Activated CD4-positive, alpha-beta T cell treated with anti-CD3 and anti-CD28 coated beads for 36 hours (primary cell): ENCODE measurements around the gene PLXND1. TPM values are rescaled to one million over a fixed set of nuclear protein-coding genes. Genes with fewer than 3 reads are reported as not detected.
"Not testable (repeated sequence)": the region's sequence is repeated elsewhere in the genome, so short reads cannot be mapped to it uniquely, and the experiment has no call there.

Experiments used
- ATAC-seq: fragments of 200-7000 bp; cut with Tn5 transposase; one replicate; pipeline ENCODE4 v1.10.0; 2021; ENCODE audit warnings: mild to moderate bottlenecking, moderate library complexity
- CTCF ChIA-PET: fragments of 350-600 bp; sonication (Branson Sonifier 250); formaldehyde crosslinking; loops from one replicate; lab custom pipeline; 2021; ENCODE audit warnings: antibody characterized with exemption; lab: Charles Lee
- POLR2A ChIA-PET: fragments of 350-600 bp; sonication (Branson Sonifier 250); formaldehyde crosslinking; loops from one replicate; lab custom pipeline; 2021; ENCODE audit warnings: antibody characterized with exemption, inconsistent platforms; lab: Charles Lee
- DNase-seq: peaks from one replicate; pipeline ENCODE4 v3.0.0-alpha.2; 2020
- H3K27ac Mint-ChIP-seq: one replicate; pipeline ENCODE4 v1.8.0; 2021; ENCODE audit warnings: mixed read lengths
- H3K27me3 Mint-ChIP-seq: one replicate; pipeline ENCODE4 v1.8.0; 2021; ENCODE audit warnings: mixed read lengths
- H3K36me3 Mint-ChIP-seq: one replicate; pipeline ENCODE4 v1.8.0; 2021; ENCODE audit warnings: low read depth, mixed read lengths
- H3K4me1 Mint-ChIP-seq: one replicate; pipeline ENCODE4 v1.8.0; 2021; ENCODE audit warnings: mixed read lengths
- H3K4me3 Mint-ChIP-seq: one replicate; pipeline ENCODE4 v1.8.0; 2021; ENCODE audit warnings: mild to moderate bottlenecking, moderate library complexity, mixed read lengths
- H3K9me3 Mint-ChIP-seq: one replicate; pipeline ENCODE4 v1.8.0; 2021; ENCODE audit warnings: low read depth, mixed read lengths
- intact Hi-C, 2 experiments: fragments of 100-400 bp; cut with DNase I in 1 of 2; cut with micrococcal nuclease in 1 of 2; formaldehyde crosslinking; loops; one replicate each; pipeline versions ENCODE4 v1.14.2 to v1.15.1; 2022 to 2024; cut with DNase I, micrococcal nuclease
- total RNA-seq, 2 experiments: library from RNA; stranded (reverse); gene quantifications; one replicate each; pipeline ENCODE4 v1.2.3, GENCODE V29; 2021

PLXND1 gene
- total RNA-seq, 2 experiments from 2014 or later: 3.1 to 4.6 TPM

- POLR2A ChIA-PET: no interaction called here
- intact Hi-C loops: no loop called here
- H3K36me3 Mint-ChIP-seq: no peaks in the 10 kb centered on the region
- H3K27me3 Mint-ChIP-seq: peaks cover 4% of the 10 kb centered on the region
- ATAC-seq (no peak), DNase-seq (no peak)
- CTCF ChIA-PET: no interaction called here
- no peaks in the 10 kb centered on the region for H3K9me3 Mint-ChIP-seq
- H3K4me3 Mint-ChIP-seq: no peak overlapping the region
- H3K4me1 Mint-ChIP-seq: peaks cover under 1% of the 10 kb centered on the region
- H3K27ac Mint-ChIP-seq: no peak overlapping the region
Measured at GRCh38 chr3:129611812-129612533, 5.5 kb upstream of the PLXND1 start.

- H3K4me1 Mint-ChIP-seq: peaks cover 3% of the 10 kb centered on the region
- H3K36me3 Mint-ChIP-seq: no peaks in the 10 kb centered on the region
- no peaks in the 10 kb centered on the region for H3K9me3 Mint-ChIP-seq
- H3K27me3 Mint-ChIP-seq: peaks cover 6% of the 10 kb centered on the region
- POLR2A ChIA-PET: no interaction called here
- no peak overlapping the region for H3K4me3 Mint-ChIP-seq
- CTCF ChIA-PET: no interaction called here
- DNase-seq (no peak), ATAC-seq (no peak)
- H3K27ac Mint-ChIP-seq: no peak overlapping the region
- intact Hi-C loops: no loop called here
Measured at GRCh38 chr3:129611446-129611800, 4.9 kb upstream of the PLXND1 start.

- ATAC-seq, POLR2A ChIA-PET, DNase-seq, H3K9me3 Mint-ChIP-seq, H3K4me3 Mint-ChIP-seq, CTCF ChIA-PET, H3K27me3 Mint-ChIP-seq, H3K36me3 Mint-ChIP-seq, H3K27ac Mint-ChIP-seq, H3K4me1 Mint-ChIP-seq, intact Hi-C loops: not testable (repeated sequence)
Measured at GRCh38 chr3:129610794-129611445, 4.4 kb upstream of the PLXND1 start.

- ChIA-PET POLR2A (no interaction called here), CTCF (interaction anchor here (0.7 to 0.9 kb wide), 2 partner anchors 12 to 118 kb away, joined by 3 to 4 read pairs; no protein-coding TSS in a partner anchor)
- Mint-ChIP-seq H3K36me3 (no peaks in the 10 kb centered on the region), H3K27me3 (peaks cover 9% of the 10 kb centered on the region), H3K4me1 (peaks cover 6% of the 10 kb centered on the region), H3K4me3 (no peak overlapping the region), H3K27ac (no peak overlapping the region), H3K9me3 (no peaks in the 10 kb centered on the region)
- DNase-seq: no peak
- no peak for ATAC-seq
- intact Hi-C loops: no loop called here
Measured at GRCh38 chr3:129610276-129610675, 3.8 kb upstream of the PLXND1 start.

GRCh38 chr3:129609591-129610182 is 3.2 kb upstream of the PLXND1 start:
- Mint-ChIP-seq H3K36me3 (no peaks in the 10 kb centered on the region), H3K27ac (no peak overlapping the region), H3K27me3 (peaks cover 12% of the 10 kb centered on the region), H3K9me3 (no peaks in the 10 kb centered on the region), H3K4me3 (no peak overlapping the region), H3K4me1 (peaks cover 7% of the 10 kb centered on the region)
- ATAC-seq: no peak
- intact Hi-C loops: loop anchor here (5.0 to 10.0 kb wide), 2 partner anchors 115 to 117 kb away; no protein-coding TSS in a partner anchor
- no peak for DNase-seq
- ChIA-PET CTCF (interaction anchor here (0.7 to 0.9 kb wide), 3 partner anchors 12 to 118 kb away, joined by 3 to 4 read pairs (median 3); no protein-coding TSS in a partner anchor), POLR2A (no interaction called here)

- intact Hi-C loops: loop anchor here (5.0 to 10.0 kb wide), 2 partner anchors 114 to 117 kb away; no protein-coding TSS in a partner anchor
- Mint-ChIP-seq H3K27me3 (peaks cover 16% of the 10 kb centered on the region), H3K27ac (no peak overlapping the region), H3K4me3 (no peak overlapping the region), H3K4me1 (peaks cover 10% of the 10 kb centered on the region), H3K9me3 (no peaks in the 10 kb centered on the region), H3K36me3 (no peaks in the 10 kb centered on the region)
- ATAC-seq (no peak), DNase-seq (no peak)
- CTCF ChIA-PET: interaction anchor here (0.9 to 2.0 kb wide), 3 partner anchors 13 to 119 kb away, joined by 3 to 5 read pairs (median 3); no protein-coding TSS in a partner anchor
- POLR2A ChIA-PET: no interaction called here
Measured at GRCh38 chr3:129608936-129609590, 2.6 kb upstream of the PLXND1 start.

GRCh38 chr3:129608087-129608935 is 1.8 kb upstream of the PLXND1 start:
- Mint-ChIP-seq H3K36me3 (no peaks in the 10 kb centered on the region), H3K4me3 (no peak overlapping the region), H3K4me1 (peaks cover 10% of the 10 kb centered on the region), H3K27me3 (peaks cover 18% of the 10 kb centered on the region), H3K27ac (no peak overlapping the region), H3K9me3 (no peaks in the 10 kb centered on the region)
- intact Hi-C loops: loop anchor here (5.0 to 10.0 kb wide), 2 partner anchors 114 to 116 kb away; no protein-coding TSS in a partner anchor
- DNase-seq (no peak), ATAC-seq (peak; percentile 19)
- CTCF ChIA-PET: interaction anchor here (2.0 kb wide), 1 partner anchor 118 kb away, joined by 5 read pairs; no protein-coding TSS in a partner anchor
- POLR2A ChIA-PET: no interaction called here

GRCh38 chr3:129607391-129608068 is 1.1 kb upstream of the PLXND1 start:
- Mint-ChIP-seq H3K36me3 (no peaks in the 10 kb centered on the region), H3K4me3 (peak overlapping the region; percentile 70), H3K4me1 (peaks cover 10% of the 10 kb centered on the region), H3K27ac (no peak overlapping the region), H3K27me3 (peaks cover 18% of the 10 kb centered on the region), H3K9me3 (no peaks in the 10 kb centered on the region)
- ATAC-seq (no peak), DNase-seq (no peak)
- CTCF ChIA-PET: interaction anchor here (0.7 to 2.0 kb wide), 2 partner anchors 24 to 117 kb away, joined by 4 to 5 read pairs; no protein-coding TSS in a partner anchor
- POLR2A ChIA-PET: no interaction called here
- intact Hi-C loops: loop anchor here (2.0 to 10.0 kb wide), 3 partner anchors 19 to 115 kb away; no protein-coding TSS in a partner anchor

- intact Hi-C loops: loop anchor here (2.0 to 10.0 kb wide), 3 partner anchors 21 to 114 kb away; no protein-coding TSS in a partner anchor
- POLR2A ChIA-PET: interaction anchor here (1.1 kb wide), 1 partner anchor 13 kb away, joined by 3 read pairs; no protein-coding TSS in a partner anchor
Measured at GRCh38 chr3:129605922-129606635, 397 bp downstream of the PLXND1 start.

More at GRCh38 chr3:129605922-129606635, 397 bp downstream of the PLXND1 start:
- H3K9me3 Mint-ChIP-seq: no peaks in the 10 kb centered on the region
- peak overlapping the region; percentile 78 for H3K4me3 Mint-ChIP-seq
- DNase-seq (no peak), ATAC-seq (peak; percentile 17)
- no peaks in the 10 kb centered on the region for H3K36me3 Mint-ChIP-seq
- H3K4me1 Mint-ChIP-seq: peaks cover 10% of the 10 kb centered on the region
- H3K27ac Mint-ChIP-seq: peak overlapping the region; percentile 89
- CTCF ChIA-PET: interaction anchor here (0.5 to 1.6 kb wide), 4 partner anchors 12 to 1554 kb away, joined by 3 to 9 read pairs (median 5); partner anchors contain the start of gene SEC61A1
- H3K27me3 Mint-ChIP-seq: peaks cover 18% of the 10 kb centered on the region
